Kidney tubule cell (primary cell): ENCODE measurements around the gene HS3ST5.

Source experiments
- DNase-seq: peaks from one replicate; pipeline ENCODE4 v3.0.0-alpha.2; 2018; ENCODE audit warnings: low spot score

HS3ST5 gene

GRCh38 chr6:114194362-114195026, 148.3 kb downstream of the HS3ST5 start:
- DNase-seq: no peak

GRCh38 chr6:114187563-114187962, 155.3 kb downstream of the HS3ST5 start:
- DNase-seq: no peak

- no peak for DNase-seq
Measured at GRCh38 chr6:114181664-114182063, 161.2 kb downstream of the HS3ST5 start.

- DNase-seq: no peak
Measured at GRCh38 chr6:114179411-114179810, 163.4 kb downstream of the HS3ST5 start.

- DNase-seq: no peak
Measured at GRCh38 chr6:114176726-114177125, 166.1 kb downstream of the HS3ST5 start.

GRCh38 chr6:114172576-114173260, 170.1 kb downstream of the HS3ST5 start:
- DNase-seq: no peak

DNA sequence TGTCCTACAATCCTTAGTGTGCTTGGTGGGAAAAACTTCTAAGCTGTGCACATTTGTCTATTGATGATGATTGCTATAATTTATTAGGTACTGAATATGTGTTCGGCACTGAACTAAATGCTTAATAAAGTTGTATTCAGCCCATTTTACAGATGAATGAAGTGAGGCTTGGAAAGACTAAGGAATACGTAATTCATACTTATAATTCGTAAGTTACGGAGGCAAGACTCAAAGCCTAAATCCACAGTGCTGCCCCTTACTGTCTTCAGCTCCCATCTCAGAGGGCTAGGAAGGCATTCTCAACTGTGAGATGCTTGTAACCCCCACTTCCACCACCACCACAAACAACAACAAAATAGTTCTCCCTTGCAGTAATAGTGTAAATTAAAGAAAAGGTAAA, 171.3 kb downstream of the HS3ST5 start:
- no peak for DNase-seq

DNA sequence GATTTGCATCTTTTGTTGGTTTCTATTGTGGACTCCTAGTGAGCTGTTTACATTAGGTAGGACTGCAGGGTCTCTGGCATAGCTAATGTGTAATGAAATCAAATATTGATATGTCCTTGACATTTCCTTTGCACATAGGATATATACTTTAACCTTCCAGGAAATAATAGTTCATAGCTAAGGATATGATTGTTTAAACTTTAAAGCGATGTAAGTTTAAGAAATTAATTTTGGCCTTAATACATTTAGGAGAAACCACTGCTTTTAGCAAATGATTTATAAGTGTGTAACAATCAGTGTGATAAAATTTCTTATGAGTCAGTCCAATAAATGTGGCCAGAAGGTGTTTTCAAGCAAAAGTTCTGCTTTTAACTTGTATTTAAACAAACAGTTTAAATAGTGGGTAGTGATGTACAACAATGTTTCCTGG, 171.8 kb downstream of the HS3ST5 start:
- no peak for DNase-seq

GRCh38 chr6:114170372-114170771, 172.5 kb downstream of the HS3ST5 start:
- DNase-seq: no peak

DNA sequence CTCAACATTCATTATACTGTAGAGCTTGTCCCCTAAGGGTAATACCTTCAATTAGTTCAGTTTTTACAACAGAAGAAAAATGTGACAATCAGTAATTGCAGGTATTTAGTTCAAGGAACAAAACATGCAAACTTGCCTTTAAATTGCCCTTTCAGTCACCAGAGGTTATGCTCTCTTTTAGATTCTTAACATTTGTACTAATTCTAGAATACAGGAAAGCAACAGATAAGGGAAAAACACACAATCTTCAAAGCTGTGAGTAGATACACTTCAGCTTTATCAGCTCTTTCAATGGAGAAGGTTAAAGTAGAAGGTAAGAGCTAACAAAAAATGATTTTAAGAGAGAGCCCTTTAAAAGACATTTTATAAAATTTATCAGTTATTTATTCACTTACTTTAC, 173.1 kb downstream of the HS3ST5 start:
- DNase-seq: no peak

DNA sequence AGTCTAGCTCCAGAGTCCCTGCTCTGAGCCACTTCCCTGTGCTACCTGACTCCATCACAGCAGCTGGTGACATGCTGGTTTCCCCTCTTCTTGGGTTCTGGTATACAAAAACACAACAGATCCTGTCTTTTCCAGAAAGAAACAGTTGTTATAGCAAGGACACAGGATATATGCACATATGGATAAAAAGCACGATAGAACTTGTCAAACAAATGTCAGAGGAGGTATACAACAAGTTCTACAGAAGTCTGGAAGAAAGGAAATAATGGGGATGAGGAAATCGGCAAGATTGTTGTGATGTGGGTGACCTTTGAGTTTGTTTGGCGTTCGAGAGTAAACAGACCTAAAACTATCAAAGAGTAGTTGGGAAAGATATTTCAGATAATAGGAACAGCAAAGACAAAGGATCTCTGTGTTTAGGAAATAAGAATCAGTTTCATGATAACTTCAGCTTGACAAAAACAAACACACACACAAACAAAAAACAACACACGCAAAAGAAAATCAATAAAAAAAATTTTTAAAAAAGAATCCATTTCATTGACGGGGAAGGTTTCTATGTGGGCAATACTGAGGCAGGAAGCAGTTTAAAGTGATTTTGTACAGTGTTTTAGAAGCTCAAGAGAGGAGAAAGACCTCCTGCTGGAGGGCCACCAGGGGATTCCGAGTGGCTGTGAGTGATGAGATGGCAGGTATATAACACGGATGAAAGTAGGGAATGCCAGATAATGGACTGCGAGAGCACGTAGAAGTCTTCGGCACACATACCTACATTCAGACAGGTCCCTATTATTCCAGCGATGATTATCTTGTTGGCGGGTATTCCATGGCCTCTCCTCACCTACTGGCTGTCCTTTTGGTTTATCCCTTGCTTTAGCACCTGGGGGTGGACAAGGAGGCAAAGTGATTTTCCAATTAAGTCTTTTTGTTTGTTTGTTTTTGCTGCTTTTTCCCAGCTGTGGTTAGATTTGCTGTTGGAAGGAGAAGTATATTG, 174.9 kb downstream of the HS3ST5 start:
- no peak for DNase-seq

GRCh38 chr6:114164207-114164606, 178.6 kb downstream of the HS3ST5 start:
- DNase-seq: no peak

DNA sequence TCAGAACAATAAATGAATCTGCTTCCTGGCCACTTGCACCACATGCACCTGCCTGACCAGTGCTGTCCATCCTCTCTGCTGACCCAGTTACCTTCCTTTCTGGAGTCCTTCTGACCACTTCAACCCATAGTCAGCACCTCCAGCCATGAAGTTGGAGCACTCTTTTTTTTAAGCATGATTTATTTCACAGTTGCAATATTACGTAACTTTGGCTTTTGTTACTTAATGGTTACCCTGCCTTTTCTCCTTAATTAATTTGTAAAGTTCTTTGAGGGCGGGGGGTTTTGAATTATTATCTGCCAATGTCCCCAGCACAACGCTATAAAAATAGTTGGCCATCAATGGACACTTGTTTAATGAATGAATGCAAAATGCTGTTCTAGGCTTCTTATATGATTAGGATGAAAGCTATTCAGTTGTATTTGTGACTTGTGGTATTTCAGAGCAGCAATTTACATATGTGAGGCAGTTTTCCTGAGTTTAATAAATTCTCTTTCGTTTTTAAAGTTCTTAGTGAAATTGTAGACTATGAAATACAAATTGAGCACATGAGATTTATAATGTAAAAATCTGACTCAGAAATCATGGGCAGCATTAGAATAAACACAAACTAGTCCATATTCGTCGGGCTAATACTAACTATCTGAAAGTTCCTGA, 180.0 kb downstream of the HS3ST5 start:
- no peak for DNase-seq

DNA sequence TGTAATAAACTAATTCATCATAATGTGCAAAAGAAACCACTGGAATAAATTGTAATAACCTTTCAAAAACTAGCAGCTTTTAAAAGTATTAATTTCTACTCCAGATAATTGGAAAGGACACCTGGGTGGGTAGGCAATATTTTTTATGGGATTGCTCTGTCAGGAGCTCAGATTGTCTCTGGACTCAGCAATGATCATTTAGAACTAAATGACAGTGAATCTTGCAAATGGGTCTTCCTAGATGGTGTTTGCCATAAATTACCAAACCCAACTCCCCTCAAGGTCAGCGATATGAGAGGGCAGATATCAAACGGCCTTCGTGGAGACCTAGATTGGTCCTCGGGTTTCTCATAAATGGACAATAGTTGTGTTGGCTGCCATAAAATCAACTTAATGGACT, 181.9 kb downstream of the HS3ST5 start:
- no peak for DNase-seq

- no peak for DNase-seq
Measured at GRCh38 chr6:114159727-114160126, 183.1 kb downstream of the HS3ST5 start.

- DNase-seq: no peak
Measured at GRCh38 chr6:114158838-114159694, 183.8 kb downstream of the HS3ST5 start.

- DNase-seq: no peak
Measured at GRCh38 chr6:114158411-114158810, 184.4 kb downstream of the HS3ST5 start.

GRCh38 chr6:114157848-114158247, 185.0 kb downstream of the HS3ST5 start:
- DNase-seq: no peak

DNA sequence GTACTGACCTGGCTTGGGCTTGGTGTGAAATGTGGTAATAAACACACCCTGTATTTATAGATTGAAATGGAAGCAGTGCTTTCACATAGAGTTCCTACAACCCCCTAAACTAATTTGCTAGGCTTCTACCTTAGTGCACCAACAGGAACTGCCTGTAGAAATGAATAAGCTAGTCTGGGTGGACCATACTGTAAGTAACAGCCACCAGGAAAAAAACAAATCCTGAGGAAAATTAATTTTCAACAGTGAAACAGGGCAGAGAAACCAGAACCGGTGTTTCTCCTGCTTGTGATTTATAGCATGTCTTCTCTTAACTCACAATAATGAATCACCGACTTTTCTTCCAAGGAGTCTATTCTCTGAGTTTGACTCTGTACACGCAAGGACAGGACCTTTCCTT, 187.1 kb downstream of the HS3ST5 start:
- no peak for DNase-seq

GRCh38 chr6:114154812-114155211, 188.0 kb downstream of the HS3ST5 start:
- no peak for DNase-seq

- DNase-seq: no peak
Measured at GRCh38 chr6:114153448-114153847, 189.4 kb downstream of the HS3ST5 start.
